Activated naive CD8-positive, alpha-beta T cell treated with anti-CD3 and anti-CD28 coated beads, Interleukin-2, amount 50 U/mL, for 24 hours (primary cell): ENCODE results near the gene LMF2.

Experiments
- ATAC-seq: fragments of 150-1000 bp; cut with Tn5 transposase; one replicate; pipeline ENCODE4 v1.10.0; 2021
- DNase-seq: peaks from one replicate; pipeline ENCODE4 v3.0.0; 2021
- H3K27ac Mint-ChIP-seq: one replicate; pipeline ENCODE4 v1.8.0; 2021; ENCODE audit warnings: mild to moderate bottlenecking, mixed read lengths
- H3K27me3 Mint-ChIP-seq: one replicate; pipeline ENCODE4 v1.8.0; 2021; ENCODE audit warnings: mixed read lengths
- H3K36me3 Mint-ChIP-seq: one replicate; pipeline ENCODE4 v1.8.0; 2021; ENCODE audit warnings: low read depth, mixed read lengths
- H3K4me1 Mint-ChIP-seq: one replicate; pipeline ENCODE4 v1.8.0; 2021; ENCODE audit warnings: mixed read lengths
- H3K4me3 Mint-ChIP-seq: one replicate; pipeline ENCODE4 v1.8.0; 2021; ENCODE audit warnings: mild to moderate bottlenecking, moderate library complexity, mixed read lengths
- H3K9me3 Mint-ChIP-seq: one replicate; pipeline ENCODE4 v1.8.0; 2021; ENCODE audit warnings: mixed read lengths

Gene LMF2

GRCh38 chr22:50476868-50477267, 30.6 kb downstream of the LMF2 start:
- ATAC-seq (no peak), DNase-seq (no peak)
- peaks cover 29% of the 10 kb centered on the region for H3K4me1 Mint-ChIP-seq
- H3K27ac Mint-ChIP-seq, result no peak overlapping the region
- H3K4me3 Mint-ChIP-seq, result peak overlapping the region; percentile 45
- H3K27me3 Mint-ChIP-seq, result peaks cover 7% of the 10 kb centered on the region
- no peaks in the 10 kb centered on the region for H3K36me3 Mint-ChIP-seq
- H3K9me3 Mint-ChIP-seq, result no peaks in the 10 kb centered on the region

GRCh38 chr22:50475652-50476002, 31.9 kb downstream of the LMF2 start:
- peaks cover 7% of the 10 kb centered on the region for H3K27me3 Mint-ChIP-seq
- no peaks in the 10 kb centered on the region for H3K36me3 Mint-ChIP-seq
- ATAC-seq (no peak), DNase-seq (no peak)
- H3K4me3 Mint-ChIP-seq, result peak overlapping the region; percentile 69
- H3K4me1 Mint-ChIP-seq, result peaks cover 42% of the 10 kb centered on the region
- no peaks in the 10 kb centered on the region for H3K9me3 Mint-ChIP-seq
- peak overlapping the region; percentile 46 for H3K27ac Mint-ChIP-seq

GRCh38 chr22:50474710-50475651, 32.5 kb downstream of the LMF2 start, which contains the start of gene SBF1:
Gene SBF1 (minus strand): TSS chr22:50475035. CDS start chr22:50474840, 195 bp downstream.
- Mint-ChIP-seq H3K27ac (peak within 1 kb of the TSS; percentile 91), H3K4me1 (peaks cover 45% of the 10 kb centered on the region), H3K27me3 (peaks cover 3% of the 10 kb centered on the region), H3K4me3 (peak within 1 kb of the TSS; percentile 94), H3K9me3 (no peaks in the 10 kb centered on the region), H3K36me3 (no peaks in the 10 kb centered on the region)
- ATAC-seq (peak; percentile 60), DNase-seq (peak; percentile 93)

GRCh38 chr22:50473855-50474671, 33.4 kb downstream of the LMF2 start:
- Mint-ChIP-seq H3K9me3 (no peaks in the 10 kb centered on the region), H3K4me3 (peak overlapping the region; percentile 94), H3K36me3 (no peaks in the 10 kb centered on the region), H3K27ac (peak overlapping the region; percentile 91), H3K27me3 (no peaks in the 10 kb centered on the region), H3K4me1 (peaks cover 54% of the 10 kb centered on the region)
- ATAC-seq (no peak), DNase-seq (peak; percentile 59)

GRCh38 chr22:50473088-50473487, 34.4 kb downstream of the LMF2 start:
- Mint-ChIP-seq H3K4me1 (peaks cover 64% of the 10 kb centered on the region), H3K27ac (peak overlapping the region; percentile 91)
- ATAC-seq, result peak; percentile 31

GRCh38 chr22:50471962-50472361, 35.5 kb downstream of the LMF2 start:
- H3K4me3 Mint-ChIP-seq, result peak overlapping the region; percentile 29
- no peaks in the 10 kb centered on the region for H3K27me3 Mint-ChIP-seq
- peaks cover 66% of the 10 kb centered on the region for H3K4me1 Mint-ChIP-seq
- H3K9me3 Mint-ChIP-seq, result no peaks in the 10 kb centered on the region
- peaks cover 3% of the 10 kb centered on the region for H3K36me3 Mint-ChIP-seq
- ATAC-seq (no peak), DNase-seq (no peak)
- H3K27ac Mint-ChIP-seq, result peak overlapping the region; percentile 56

More at GRCh38 chr22:50473088-50473487, 34.4 kb downstream of the LMF2 start:
- Mint-ChIP-seq H3K9me3 (no peaks in the 10 kb centered on the region), H3K27me3 (no peaks in the 10 kb centered on the region), H3K36me3 (peaks cover 3% of the 10 kb centered on the region), H3K4me3 (peak overlapping the region; percentile 94)
- DNase-seq, result peak; percentile 52

- DNase-seq, result no peak
- H3K36me3 Mint-ChIP-seq, result peaks cover 9% of the 10 kb centered on the region
- H3K27me3 Mint-ChIP-seq, result no peaks in the 10 kb centered on the region
- peak overlapping the region; percentile 93 for H3K27ac Mint-ChIP-seq
- no peaks in the 10 kb centered on the region for H3K9me3 Mint-ChIP-seq
- H3K4me1 Mint-ChIP-seq, result peaks cover 70% of the 10 kb centered on the region
- no peak for ATAC-seq
- peak overlapping the region; percentile 64 for H3K4me3 Mint-ChIP-seq
These were observed 36.2 kb downstream of the LMF2 start for GRCh38 chr22:50471197-50471847.

- Mint-ChIP-seq H3K4me1 (peaks cover 69% of the 10 kb centered on the region), H3K36me3 (peaks cover 11% of the 10 kb centered on the region), H3K9me3 (no peaks in the 10 kb centered on the region), H3K27ac (peak overlapping the region; percentile 93), H3K27me3 (no peaks in the 10 kb centered on the region), H3K4me3 (peak overlapping the region; percentile 64)
- no peak for DNase-seq
- no peak for ATAC-seq
These were observed 37.0 kb downstream of the LMF2 start for GRCh38 chr22:50470491-50470890.

- H3K27me3 Mint-ChIP-seq, result no peaks in the 10 kb centered on the region
- peak overlapping the region; percentile 93 for H3K27ac Mint-ChIP-seq
- peaks cover 66% of the 10 kb centered on the region for H3K4me1 Mint-ChIP-seq
- ATAC-seq (peak; percentile 81), DNase-seq (peak; percentile 94)
- H3K9me3 Mint-ChIP-seq, result no peaks in the 10 kb centered on the region
- H3K36me3 Mint-ChIP-seq, result peaks cover 11% of the 10 kb centered on the region
- H3K4me3 Mint-ChIP-seq, result peak overlapping the region; percentile 64
These were observed 37.9 kb downstream of the LMF2 start for GRCh38 chr22:50469377-50470305.

GRCh38 chr22:50468626-50469025, 38.9 kb downstream of the LMF2 start:
- DNase-seq (no peak), ATAC-seq (no peak)
- peaks cover 61% of the 10 kb centered on the region for H3K4me1 Mint-ChIP-seq
- H3K4me3 Mint-ChIP-seq, result peak overlapping the region; percentile 62
- H3K36me3 Mint-ChIP-seq, result peaks cover 13% of the 10 kb centered on the region
- H3K27ac Mint-ChIP-seq, result peak overlapping the region; percentile 93
- no peaks in the 10 kb centered on the region for H3K27me3 Mint-ChIP-seq
- no peaks in the 10 kb centered on the region for H3K9me3 Mint-ChIP-seq

- Mint-ChIP-seq H3K27ac (no peak overlapping the region), H3K27me3 (no peaks in the 10 kb centered on the region), H3K4me1 (peaks cover 54% of the 10 kb centered on the region), H3K36me3 (peaks cover 13% of the 10 kb centered on the region), H3K9me3 (no peaks in the 10 kb centered on the region), H3K4me3 (peak overlapping the region; percentile 17)
- ATAC-seq (no peak), DNase-seq (no peak)
These were observed 39.6 kb downstream of the LMF2 start for GRCh38 chr22:50467773-50468440.

- Mint-ChIP-seq H3K4me3 (no peak overlapping the region), H3K9me3 (no peaks in the 10 kb centered on the region), H3K4me1 (peaks cover 48% of the 10 kb centered on the region), H3K27me3 (no peaks in the 10 kb centered on the region), H3K36me3 (peaks cover 13% of the 10 kb centered on the region), H3K27ac (no peak overlapping the region)
- DNase-seq (no peak), ATAC-seq (no peak)
These were observed 40.2 kb downstream of the LMF2 start for GRCh38 chr22:50467341-50467740.
